WERI-Rb-1 (cell line): Measurements from ENCODE around the gene AGPAT3.

Source experiments
- DNase-seq: peaks from one replicate; pipeline ENCODE4 v3.0.0-alpha.2; 2020
- H3K27ac ChIP-seq: fragments of 250-450 bp; sonication (Bioruptor Pico); 2 replicates; pipeline ENCODE4 v1.5.1; 2020; ENCODE audit warnings: mild to moderate bottlenecking, moderate library complexity
- H3K27me3 ChIP-seq: fragments of 250-450 bp; sonication (Bioruptor Pico); 2 replicates; pipeline ENCODE4 v1.5.1; 2021; ENCODE audit warnings: mild to moderate bottlenecking, low read depth, moderate library complexity; ENCODE audit not compliant: insufficient read depth, severe bottlenecking
- H3K36me3 ChIP-seq: fragments of 250-450 bp; sonication (Bioruptor Pico); 2 replicates; pipeline ENCODE4 v1.5.1; 2020; ENCODE audit warnings: mild to moderate bottlenecking, moderate library complexity
- H3K4me3 ChIP-seq: 2 replicates; pipeline ENCODE4 v1.5.1; 2011; ENCODE audit warnings: low read depth, mild to moderate bottlenecking, control low read depth, low read length
- H3K9me3 ChIP-seq: fragments of 250-450 bp; sonication (Bioruptor Pico); 2 replicates; pipeline ENCODE4 v1.5.1; 2021; ENCODE audit warnings: mild to moderate bottlenecking, moderate library complexity; ENCODE audit not compliant: severe bottlenecking
- TF ChIP-seq, protein P1 (sequence below): IDR thresholded peaks from 2 replicates; pipeline ENCODE4 v1.5.1; 2011; ENCODE audit warnings: low read depth, mild to moderate bottlenecking, control low read depth, inconsistent platforms, low read length

The AGPAT3 gene, protein sequence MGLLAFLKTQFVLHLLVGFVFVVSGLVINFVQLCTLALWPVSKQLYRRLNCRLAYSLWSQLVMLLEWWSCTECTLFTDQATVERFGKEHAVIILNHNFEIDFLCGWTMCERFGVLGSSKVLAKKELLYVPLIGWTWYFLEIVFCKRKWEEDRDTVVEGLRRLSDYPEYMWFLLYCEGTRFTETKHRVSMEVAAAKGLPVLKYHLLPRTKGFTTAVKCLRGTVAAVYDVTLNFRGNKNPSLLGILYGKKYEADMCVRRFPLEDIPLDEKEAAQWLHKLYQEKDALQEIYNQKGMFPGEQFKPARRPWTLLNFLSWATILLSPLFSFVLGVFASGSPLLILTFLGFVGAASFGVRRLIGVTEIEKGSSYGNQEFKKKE

DNA sequence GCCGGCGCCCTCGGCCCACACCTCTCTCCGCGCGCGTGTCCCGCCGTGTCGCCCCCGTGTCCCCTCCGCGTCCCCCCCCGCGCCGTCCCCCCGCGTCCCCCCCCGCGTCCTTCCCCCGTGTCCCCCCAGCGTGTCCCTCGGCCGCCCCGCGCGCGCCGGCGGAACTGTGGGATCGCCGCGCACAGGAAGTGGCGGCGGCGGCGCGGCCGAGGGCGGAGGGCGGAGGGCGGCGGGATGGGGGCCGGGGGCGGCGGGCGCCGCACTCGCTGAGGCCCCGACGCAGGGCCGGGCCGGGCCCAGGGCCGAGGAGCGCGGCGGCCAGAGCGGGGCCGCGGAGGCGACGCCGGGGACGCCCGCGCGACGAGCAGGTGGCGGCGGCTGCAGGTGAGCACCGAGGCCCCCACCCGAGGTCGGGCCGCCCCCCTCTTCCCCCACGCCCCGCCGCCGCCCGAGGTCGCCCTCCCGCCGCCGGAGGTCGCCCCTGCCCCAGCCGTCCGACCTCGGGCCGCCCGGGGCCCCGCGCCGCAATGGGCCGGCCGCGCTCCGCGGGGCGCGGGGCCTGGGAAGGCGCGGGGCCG, at the start of gene AGPAT3:
Gene AGPAT3 (plus strand): TSS at position 262 of the 578 bp plus-strand sequence. CDS start 94,459 bp downstream, outside the sequence.
- Histone ChIP-seq H3K27me3 (no peaks in the 10 kb centered on the region), H3K27ac (peak within 1 kb of the TSS; percentile 79), H3K36me3 (peaks cover 30% of the 10 kb centered on the region), H3K9me3 (no peaks in the 10 kb centered on the region), H3K4me3 (peak within 1 kb of the TSS; percentile 75)
- TF ChIP-seq, protein P1, sequence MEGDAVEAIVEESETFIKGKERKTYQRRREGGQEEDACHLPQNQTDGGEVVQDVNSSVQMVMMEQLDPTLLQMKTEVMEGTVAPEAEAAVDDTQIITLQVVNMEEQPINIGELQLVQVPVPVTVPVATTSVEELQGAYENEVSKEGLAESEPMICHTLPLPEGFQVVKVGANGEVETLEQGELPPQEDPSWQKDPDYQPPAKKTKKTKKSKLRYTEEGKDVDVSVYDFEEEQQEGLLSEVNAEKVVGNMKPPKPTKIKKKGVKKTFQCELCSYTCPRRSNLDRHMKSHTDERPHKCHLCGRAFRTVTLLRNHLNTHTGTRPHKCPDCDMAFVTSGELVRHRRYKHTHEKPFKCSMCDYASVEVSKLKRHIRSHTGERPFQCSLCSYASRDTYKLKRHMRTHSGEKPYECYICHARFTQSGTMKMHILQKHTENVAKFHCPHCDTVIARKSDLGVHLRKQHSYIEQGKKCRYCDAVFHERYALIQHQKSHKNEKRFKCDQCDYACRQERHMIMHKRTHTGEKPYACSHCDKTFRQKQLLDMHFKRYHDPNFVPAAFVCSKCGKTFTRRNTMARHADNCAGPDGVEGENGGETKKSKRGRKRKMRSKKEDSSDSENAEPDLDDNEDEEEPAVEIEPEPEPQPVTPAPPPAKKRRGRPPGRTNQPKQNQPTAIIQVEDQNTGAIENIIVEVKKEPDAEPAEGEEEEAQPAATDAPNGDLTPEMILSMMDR = no peak
- DNase-seq = no peak

DNA sequence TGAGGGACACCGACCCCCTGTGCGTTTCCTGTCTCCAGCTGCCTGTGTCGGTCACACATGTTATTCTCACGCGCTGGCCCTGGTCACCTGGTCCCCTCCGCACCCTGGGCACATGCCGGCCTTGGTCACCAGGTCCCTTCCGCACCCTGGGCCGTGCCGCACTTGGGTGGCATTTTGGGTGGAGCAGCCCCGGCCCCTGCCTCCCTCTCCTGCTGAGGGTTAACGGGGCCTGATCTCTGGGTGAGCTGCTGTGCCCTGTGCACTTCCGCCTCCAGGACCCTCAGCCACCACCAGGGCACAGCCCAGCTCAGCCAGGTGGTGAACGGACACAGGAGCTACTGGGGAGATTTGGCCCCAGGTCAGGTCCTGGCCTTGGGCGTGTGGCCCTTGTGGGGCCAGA, 49.0 kb upstream of the AGPAT3 start:
- TF ChIP-seq, protein P1 = no peak
- DNase-seq = no peak

DNA sequence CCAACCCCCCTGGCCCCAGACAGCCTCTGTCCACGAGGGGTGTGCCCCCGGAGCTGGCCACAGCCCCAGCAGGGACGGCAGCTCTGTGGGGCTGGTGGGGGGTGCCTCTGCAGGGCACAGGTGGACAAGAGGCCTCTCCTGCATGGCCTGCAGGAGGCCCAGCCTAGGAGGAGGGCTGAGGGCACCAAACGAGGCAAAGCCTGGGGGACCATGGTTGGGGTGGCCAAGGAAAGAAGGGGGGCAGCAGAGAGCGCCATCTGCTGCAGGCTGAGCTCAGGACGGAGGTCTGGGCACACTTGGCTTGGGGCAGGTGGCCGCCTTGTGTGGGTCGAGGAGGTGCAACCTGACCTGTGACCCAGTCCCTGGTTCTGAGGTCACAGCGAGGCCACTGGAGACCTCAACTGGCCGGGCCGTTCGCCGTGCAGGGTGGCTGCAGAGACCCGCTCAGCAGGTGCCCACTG, 48.4 kb upstream of the AGPAT3 start:
- Histone ChIP-seq H3K27me3 (no peaks in the 10 kb centered on the region), H3K9me3 (peaks cover 2% of the 10 kb centered on the region), H3K27ac (no peak overlapping the region), H3K36me3 (no peaks in the 10 kb centered on the region), H3K4me3 (no peak overlapping the region)
- no peak for DNase-seq
- TF ChIP-seq, protein P1 = peak; percentile 73

More for the DNA sequence above, 49.0 kb upstream of the AGPAT3 start:
- no peaks in the 10 kb centered on the region for H3K36me3 ChIP-seq
- H3K27me3 ChIP-seq = no peaks in the 10 kb centered on the region
- H3K9me3 ChIP-seq = no peaks in the 10 kb centered on the region
- peak overlapping the region; percentile 15; the same call in 1 of the 2 replicates for H3K27ac ChIP-seq
- H3K4me3 ChIP-seq = no peak overlapping the region

DNA sequence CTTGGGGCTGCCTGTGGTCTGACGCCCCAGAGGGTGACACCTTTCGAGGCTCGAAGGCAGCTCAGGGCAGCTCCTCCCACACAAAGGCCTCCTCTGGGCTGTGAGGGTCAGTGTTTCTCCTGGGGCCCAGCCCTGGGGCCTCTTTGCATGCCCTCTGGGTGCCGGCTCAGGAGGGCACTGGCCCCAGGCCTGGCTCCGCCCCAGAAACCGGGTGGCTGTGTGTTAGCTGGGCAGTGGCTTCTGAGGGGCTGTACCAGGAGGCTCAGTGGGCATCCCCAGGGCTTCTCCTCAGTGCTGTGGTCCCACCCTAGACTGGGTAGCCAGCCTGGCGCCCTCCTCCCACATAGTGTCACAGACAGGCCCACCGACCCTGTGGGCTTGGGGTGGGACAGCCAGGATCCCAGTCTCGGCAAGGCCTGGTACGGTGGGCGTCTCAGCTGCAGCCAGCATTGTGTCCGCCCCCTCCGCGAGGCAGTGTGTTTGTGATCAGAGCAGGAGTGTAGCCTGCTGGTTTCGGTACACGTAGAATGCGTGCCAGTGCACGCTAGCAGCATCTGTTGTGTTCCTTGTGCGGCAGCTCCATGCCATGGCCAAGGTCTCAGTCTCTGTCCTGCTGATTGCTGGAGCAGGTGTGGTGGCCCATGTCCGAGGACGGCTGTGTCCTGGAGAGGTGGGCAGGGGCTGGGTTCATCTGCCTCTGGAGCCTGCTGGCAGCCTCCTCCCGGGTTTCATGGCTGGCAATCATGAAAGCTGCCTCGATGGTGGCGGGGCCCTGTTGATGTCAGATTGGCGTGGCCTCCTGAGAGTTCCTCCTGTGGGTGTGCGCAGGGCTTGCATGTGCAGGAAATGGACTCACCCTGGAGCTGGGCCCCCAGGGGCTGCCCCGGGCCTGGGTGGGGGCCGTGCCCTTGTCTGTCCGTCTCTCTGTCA, 47.6 kb upstream of the AGPAT3 start:
- H3K4me3 ChIP-seq = no peak overlapping the region
- H3K9me3 ChIP-seq = peaks cover 3% of the 10 kb centered on the region
- H3K27ac ChIP-seq = no peak overlapping the region
- H3K36me3 ChIP-seq = no peaks in the 10 kb centered on the region
- no peaks in the 10 kb centered on the region for H3K27me3 ChIP-seq
- DNase-seq = no peak
- TF ChIP-seq, protein P1 = no peak

DNA sequence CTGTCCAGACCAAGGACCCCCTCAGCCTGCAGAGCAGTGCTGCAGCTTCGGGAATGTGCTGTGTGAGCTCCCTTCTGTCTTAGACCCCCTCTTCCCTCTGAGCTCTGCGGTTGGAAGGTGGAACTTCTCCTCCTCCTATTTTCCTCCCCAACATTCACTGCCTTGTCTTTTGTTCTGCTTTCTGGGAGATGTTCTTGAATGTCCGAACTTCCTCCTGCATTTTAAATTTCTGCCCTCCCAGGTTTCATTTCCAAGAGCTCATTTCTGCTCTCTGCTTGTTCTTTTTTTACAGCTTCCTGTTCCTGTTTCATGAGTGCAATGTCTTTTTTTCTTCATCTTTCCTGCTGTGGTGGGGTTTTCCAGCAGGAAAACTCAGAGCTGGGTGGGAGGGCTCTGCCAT, 46.3 kb upstream of the AGPAT3 start:
- Histone ChIP-seq H3K9me3 (peaks cover 3% of the 10 kb centered on the region), H3K4me3 (no peak overlapping the region), H3K27me3 (no peaks in the 10 kb centered on the region), H3K27ac (no peak overlapping the region), H3K36me3 (no peaks in the 10 kb centered on the region)
- TF ChIP-seq, protein P1 = no peak
- no peak for DNase-seq
